ENCODE measurements around the gene TRHDE.

Gene TRHDE

DNA sequence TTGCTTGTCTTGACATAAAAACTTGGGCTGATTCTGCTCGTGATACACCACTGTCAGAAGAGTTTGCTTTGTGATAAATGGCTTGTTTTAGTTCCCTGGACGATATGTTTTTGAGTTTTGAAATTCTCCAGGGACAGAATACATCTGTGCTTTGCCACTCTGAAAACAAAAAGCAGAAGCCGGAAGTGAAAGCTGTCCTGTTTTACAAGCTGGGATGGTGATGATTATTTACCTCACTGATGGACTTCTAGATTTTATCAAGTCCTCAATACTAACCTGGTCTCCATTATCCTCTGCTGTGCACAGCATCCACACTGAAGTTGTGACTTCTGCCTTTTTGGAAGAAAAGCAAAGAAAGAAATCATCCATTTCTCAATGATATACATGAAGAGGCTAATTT, 251.6 kb downstream of the TRHDE start:
- no peaks in the 10 kb centered on the region for H3K79me2 ChIP-seq (ENCODE audit: low read length)
- H3K4me2 ChIP-seq (ENCODE audit: low read length), result peak overlapping the region; percentile 3; the same call in 1 of the 2 replicates
- H3K36me3 ChIP-seq (replicated peaks; ENCODE audit: low read depth, low read length), result no peaks in the 10 kb centered on the region
- H2AFZ ChIP-seq (ENCODE audit: low read depth, low read length), result no peak overlapping the region
- no peaks in the 10 kb centered on the region for H3K27me3 ChIP-seq (ENCODE audit: low read depth, low read length)
- H3K9ac ChIP-seq (ENCODE audit: low read length), result no peak overlapping the region
- H4K20me1 ChIP-seq (ENCODE audit: insufficient read depth, low read length), result no peaks in the 10 kb centered on the region
- no peak overlapping the region for H3K27ac ChIP-seq (ENCODE audit: low read length)
- TF ChIP-seq, protein P1, sequence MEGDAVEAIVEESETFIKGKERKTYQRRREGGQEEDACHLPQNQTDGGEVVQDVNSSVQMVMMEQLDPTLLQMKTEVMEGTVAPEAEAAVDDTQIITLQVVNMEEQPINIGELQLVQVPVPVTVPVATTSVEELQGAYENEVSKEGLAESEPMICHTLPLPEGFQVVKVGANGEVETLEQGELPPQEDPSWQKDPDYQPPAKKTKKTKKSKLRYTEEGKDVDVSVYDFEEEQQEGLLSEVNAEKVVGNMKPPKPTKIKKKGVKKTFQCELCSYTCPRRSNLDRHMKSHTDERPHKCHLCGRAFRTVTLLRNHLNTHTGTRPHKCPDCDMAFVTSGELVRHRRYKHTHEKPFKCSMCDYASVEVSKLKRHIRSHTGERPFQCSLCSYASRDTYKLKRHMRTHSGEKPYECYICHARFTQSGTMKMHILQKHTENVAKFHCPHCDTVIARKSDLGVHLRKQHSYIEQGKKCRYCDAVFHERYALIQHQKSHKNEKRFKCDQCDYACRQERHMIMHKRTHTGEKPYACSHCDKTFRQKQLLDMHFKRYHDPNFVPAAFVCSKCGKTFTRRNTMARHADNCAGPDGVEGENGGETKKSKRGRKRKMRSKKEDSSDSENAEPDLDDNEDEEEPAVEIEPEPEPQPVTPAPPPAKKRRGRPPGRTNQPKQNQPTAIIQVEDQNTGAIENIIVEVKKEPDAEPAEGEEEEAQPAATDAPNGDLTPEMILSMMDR (IDR thresholded peaks at IDR 0.05; ENCODE audit: low read depth, low read length), result no peak
- TF ChIP-seq EZH2phosphoT487 (IDR thresholded peaks at IDR 0.05; ENCODE audit: low read depth), result no peak
- H3K4me1 ChIP-seq (ENCODE audit: low read length), result peaks cover 5% of the 10 kb centered on the region; the same call in 1 of the 2 replicates
- H3K9me3 ChIP-seq (ENCODE audit: insufficient read depth, low read length), result no peaks in the 10 kb centered on the region
- no peak overlapping the region for H3K4me3 ChIP-seq (ENCODE audit: low read length)

DNA sequence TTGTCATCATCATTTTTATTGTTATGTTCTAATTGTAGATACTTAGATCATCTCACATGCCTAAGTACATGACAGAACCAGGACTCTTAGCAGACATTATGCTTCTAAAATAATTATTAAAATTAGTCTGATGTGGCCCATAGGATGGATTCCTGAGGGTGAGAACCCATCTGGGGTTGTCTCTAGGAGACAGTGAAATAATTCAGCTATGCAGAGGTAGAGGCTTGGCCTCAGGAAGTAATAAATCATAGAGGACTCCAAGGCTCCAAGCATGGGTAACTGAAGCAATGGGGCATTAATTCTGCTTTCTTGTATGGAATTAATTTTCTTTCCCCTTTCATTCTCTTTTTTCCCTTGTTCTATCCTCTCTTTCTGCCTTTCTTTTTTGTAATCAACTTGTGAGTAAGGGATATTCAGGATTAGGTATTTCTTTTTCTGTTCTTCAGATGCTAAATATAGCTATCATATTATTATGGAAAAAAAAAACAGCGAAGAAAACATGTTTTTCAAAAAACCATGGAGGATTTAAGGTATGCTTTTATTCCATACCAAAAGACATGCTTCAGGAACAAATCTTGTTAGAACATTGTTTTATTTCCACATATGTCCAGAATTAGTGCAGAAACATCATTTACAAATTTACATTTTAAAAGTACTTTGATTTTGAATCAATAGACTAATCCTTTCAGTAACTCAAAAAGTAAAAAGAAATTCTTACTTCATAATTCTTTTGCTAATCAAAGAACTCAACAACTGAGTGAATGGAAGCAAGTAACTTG, 263.2 kb downstream of the TRHDE start:
- no peak overlapping the region for H3K4me2 ChIP-seq (ENCODE audit: low read length)
- no peaks in the 10 kb centered on the region for H3K27me3 ChIP-seq (ENCODE audit: low read depth, low read length)
- H4K20me1 ChIP-seq (ENCODE audit: insufficient read depth, low read length), result no peaks in the 10 kb centered on the region
- H3K4me3 ChIP-seq (ENCODE audit: low read length), result no peak overlapping the region
- TF ChIP-seq, protein P1 (IDR thresholded peaks at IDR 0.05; ENCODE audit: low read depth, low read length), result no peak
- TF ChIP-seq EZH2phosphoT487 (IDR thresholded peaks at IDR 0.05; ENCODE audit: low read depth), result no peak
- no peaks in the 10 kb centered on the region for H3K9me3 ChIP-seq (ENCODE audit: insufficient read depth, low read length)
- H3K36me3 ChIP-seq (replicated peaks; ENCODE audit: low read depth, low read length), result no peaks in the 10 kb centered on the region
- no peaks in the 10 kb centered on the region for H3K79me2 ChIP-seq (ENCODE audit: low read length)
- H3K27ac ChIP-seq (ENCODE audit: low read length), result no peak overlapping the region
- H3K9ac ChIP-seq (ENCODE audit: low read length), result no peak overlapping the region
- H2AFZ ChIP-seq (ENCODE audit: low read depth, low read length), result no peak overlapping the region
- H3K4me1 ChIP-seq (ENCODE audit: low read length), result no peaks in the 10 kb centered on the region

DNA sequence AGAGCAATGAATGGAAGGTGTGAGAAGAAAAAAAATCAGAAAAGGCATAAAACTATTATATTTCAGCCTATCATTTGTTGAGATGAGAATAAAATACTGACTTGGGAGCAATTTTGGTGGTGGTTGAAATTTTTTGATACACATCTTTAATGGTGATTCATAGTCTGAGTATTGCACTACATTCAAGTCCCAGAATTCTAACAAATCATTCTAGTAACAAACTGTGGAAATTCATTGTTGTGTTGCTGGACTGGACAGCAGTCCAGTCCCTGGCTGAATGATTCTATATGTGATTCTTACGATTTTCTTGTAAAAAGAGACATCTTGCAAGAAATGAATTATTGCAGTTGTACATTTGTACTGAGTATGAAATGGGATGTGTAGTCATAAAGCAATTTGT, 268.6 kb downstream of the TRHDE start:
- no peak overlapping the region for H2AFZ ChIP-seq (ENCODE audit: low read depth, low read length)
- no peaks in the 10 kb centered on the region for H3K79me2 ChIP-seq (ENCODE audit: low read length)
- H3K4me2 ChIP-seq (ENCODE audit: low read length), result no peak overlapping the region
- no peak overlapping the region for H3K9ac ChIP-seq (ENCODE audit: low read length)
- H3K4me3 ChIP-seq (ENCODE audit: low read length), result no peak overlapping the region
- H3K4me1 ChIP-seq (ENCODE audit: low read length), result no peaks in the 10 kb centered on the region
- H3K9me3 ChIP-seq (ENCODE audit: insufficient read depth, low read length), result no peaks in the 10 kb centered on the region
- TF ChIP-seq EZH2phosphoT487 (IDR thresholded peaks at IDR 0.05; ENCODE audit: low read depth), result no peak
- TF ChIP-seq, protein P1 (IDR thresholded peaks at IDR 0.05; ENCODE audit: low read depth, low read length), result no peak
- no peaks in the 10 kb centered on the region for H4K20me1 ChIP-seq (ENCODE audit: insufficient read depth, low read length)
- no peaks in the 10 kb centered on the region for H3K36me3 ChIP-seq (replicated peaks; ENCODE audit: low read depth, low read length)
- no peak overlapping the region for H3K27ac ChIP-seq (ENCODE audit: low read length)
- H3K27me3 ChIP-seq (ENCODE audit: low read depth, low read length), result no peaks in the 10 kb centered on the region

DNA sequence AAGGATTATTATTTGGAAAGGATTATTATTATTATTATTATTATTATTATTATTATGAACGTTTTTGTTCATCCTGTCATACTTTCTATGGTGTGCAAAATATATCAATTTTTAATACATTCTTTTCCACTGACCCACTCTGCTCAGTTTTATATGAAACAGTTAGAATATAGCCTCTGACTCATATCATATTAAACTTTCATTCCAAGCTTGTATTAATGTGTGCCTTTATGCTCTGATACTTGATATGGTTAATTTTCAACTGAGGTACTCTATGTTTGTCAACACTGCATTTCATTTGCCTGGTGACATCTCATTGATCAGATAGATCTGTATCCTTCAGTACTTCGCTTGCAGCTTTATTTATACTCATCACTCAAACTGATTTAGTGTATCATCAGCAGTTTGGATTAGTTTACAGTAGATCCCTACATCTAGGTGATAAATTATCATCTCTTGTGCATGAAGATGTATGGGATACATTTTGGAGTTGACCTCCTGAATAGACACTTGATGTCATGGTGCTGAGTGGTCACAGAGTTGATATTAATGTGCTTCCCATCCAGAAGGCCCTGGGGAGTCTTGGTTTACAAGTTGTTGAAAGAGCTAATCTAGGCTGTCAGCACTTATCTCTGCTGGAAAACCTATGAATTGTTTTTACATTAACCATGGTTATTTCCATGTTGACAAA, 271.8 kb downstream of the TRHDE start:
- Histone ChIP-seq H3K27me3 (ENCODE audit: low read depth, low read length) (no peaks in the 10 kb centered on the region), H3K27ac (ENCODE audit: low read length) (no peak overlapping the region), H3K36me3 (replicated peaks; ENCODE audit: low read depth, low read length) (no peaks in the 10 kb centered on the region), H3K9me3 (ENCODE audit: insufficient read depth, low read length) (no peaks in the 10 kb centered on the region), H2AFZ (ENCODE audit: low read depth, low read length) (no peak overlapping the region), H3K4me2 (ENCODE audit: low read length) (no peak overlapping the region), H4K20me1 (ENCODE audit: insufficient read depth, low read length) (no peaks in the 10 kb centered on the region), H3K4me3 (ENCODE audit: low read length) (no peak overlapping the region), H3K9ac (ENCODE audit: low read length) (no peak overlapping the region), H3K79me2 (ENCODE audit: low read length) (no peaks in the 10 kb centered on the region), H3K4me1 (ENCODE audit: low read length) (no peaks in the 10 kb centered on the region)
- TF ChIP-seq, protein P1 (IDR thresholded peaks at IDR 0.05; ENCODE audit: low read depth, low read length), result no peak
- no peak for TF ChIP-seq EZH2phosphoT487 (IDR thresholded peaks at IDR 0.05; ENCODE audit: low read depth)
